Thoracic aorta (tissue), 2 donors: ENCODE data around the gene ADM. TPM values are rescaled to one million over a fixed set of nuclear protein-coding genes. Genes with fewer than 3 reads are reported as not detected.

Experiments
- ATAC-seq: fragments of 150-250 bp; one replicate; pipeline ENCODE4 v1.8.0; 2017; ENCODE audit warnings: low read depth; ENCODE audit not compliant: insufficient number of reproducible peaks, low FRiP score
- DNase-seq: peaks from one replicate; pipeline ENCODE4 v3.0.0-alpha.2; 2020; ENCODE audit warnings: low spot score
- H3K27ac ChIP-seq, 2 donors: fragments of 200-600 bp; sonication (generic); 1 replicate in 1 of 2; 2 replicates in 1 of 2; pipeline ENCODE4 v1.5.1; 2016; ENCODE audit warnings: mild to moderate bottlenecking in 2 of 2, moderate library complexity in 2 of 2
- H3K27me3 ChIP-seq: fragments of 200-600 bp; sonication (generic); replicated peaks from 2 replicates; pipeline ENCODE4 v1.6.0; 2016; ENCODE audit warnings: mild to moderate bottlenecking; ENCODE audit not compliant: insufficient read depth
- H3K36me3 ChIP-seq: fragments of 200-600 bp; sonication (generic); one replicate; pipeline ENCODE4 v1.5.1; 2016
- H3K4me1 ChIP-seq, 2 donors: fragments of 200-600 bp; sonication (generic); 1 replicate in 1 of 2; 2 replicates in 1 of 2; pipeline versions ENCODE4 v1.5.1 to v1.6.0; 2016; ENCODE audit warnings: low read depth in 2 of 2, mild to moderate bottlenecking in 1 of 2; ENCODE audit not compliant: control insufficient read depth in 1 of 2
- H3K4me3 ChIP-seq: fragments of 200-600 bp; sonication (generic); 2 replicates; pipeline ENCODE4 v1.5.1; 2016; ENCODE audit warnings: mild to moderate bottlenecking
- H3K9me3 ChIP-seq: fragments of 200-600 bp; sonication (generic); 2 replicates; pipeline ENCODE4 v1.5.1; 2016
- total RNA-seq, 2 donors: library from RNA; depleted of rRNA; stranded (reverse); fragments of >200 nt; gene quantifications; one replicate each; pipeline versions ENCODE4 v1.1.0 to v1.2.3, GENCODE V29; 2016
- TF ChIP-seq, protein P1 (sequence below): fragments of 200-600 bp; sonication (generic); IDR thresholded peaks from one replicate; pipeline ENCODE4 v1.5.1; 2019; ENCODE audit warnings: antibody characterized with exemption

ADM gene
- total RNA-seq, 2 donors from 2014 or later = 50.0 to 193 TPM

DNA sequence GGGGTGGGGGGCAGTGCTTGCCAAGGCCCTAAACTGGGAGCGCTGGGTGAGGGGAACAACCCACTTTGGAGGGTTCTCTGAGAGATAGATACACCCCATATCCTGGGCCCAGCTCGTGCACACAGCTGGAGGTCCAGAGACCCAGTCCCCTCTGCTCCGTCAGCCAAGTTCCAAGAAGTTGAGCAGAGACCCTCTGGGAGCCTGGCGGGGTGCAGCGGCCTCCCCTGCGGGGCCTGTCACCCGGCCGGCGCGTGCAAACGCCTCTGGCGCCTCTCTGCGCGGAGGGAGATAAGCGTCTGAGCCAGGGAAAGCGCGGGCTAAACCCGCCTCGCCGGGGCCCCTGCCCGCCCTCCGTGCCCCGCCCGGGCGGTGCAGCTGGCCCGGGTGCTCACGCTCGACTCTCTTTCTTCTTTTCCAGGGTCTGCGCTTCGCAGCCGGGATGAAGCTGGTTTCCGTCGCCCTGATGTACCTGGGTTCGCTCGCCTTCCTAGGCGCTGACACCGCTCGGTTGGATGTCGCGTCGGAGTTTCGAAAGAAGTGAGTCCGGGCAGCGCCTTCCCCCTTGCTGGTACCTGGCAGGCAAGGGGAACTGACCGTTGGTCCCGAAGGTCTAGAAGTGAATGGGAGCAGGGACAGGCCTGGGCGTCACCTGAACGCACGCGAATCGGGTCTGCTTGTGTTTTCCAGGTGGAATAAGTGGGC is 540 bp downstream of the ADM start:
- H3K27me3 ChIP-seq = no peaks in the 10 kb centered on the region
- no peaks in the 10 kb centered on the region for H3K9me3 ChIP-seq
- peak overlapping the region; percentile 46 to 56 for H3K27ac ChIP-seq
- H3K4me3 ChIP-seq = peak overlapping the region; percentile 90
- DNase-seq (no peak), ATAC-seq (no peak)
- TF ChIP-seq, protein P1, sequence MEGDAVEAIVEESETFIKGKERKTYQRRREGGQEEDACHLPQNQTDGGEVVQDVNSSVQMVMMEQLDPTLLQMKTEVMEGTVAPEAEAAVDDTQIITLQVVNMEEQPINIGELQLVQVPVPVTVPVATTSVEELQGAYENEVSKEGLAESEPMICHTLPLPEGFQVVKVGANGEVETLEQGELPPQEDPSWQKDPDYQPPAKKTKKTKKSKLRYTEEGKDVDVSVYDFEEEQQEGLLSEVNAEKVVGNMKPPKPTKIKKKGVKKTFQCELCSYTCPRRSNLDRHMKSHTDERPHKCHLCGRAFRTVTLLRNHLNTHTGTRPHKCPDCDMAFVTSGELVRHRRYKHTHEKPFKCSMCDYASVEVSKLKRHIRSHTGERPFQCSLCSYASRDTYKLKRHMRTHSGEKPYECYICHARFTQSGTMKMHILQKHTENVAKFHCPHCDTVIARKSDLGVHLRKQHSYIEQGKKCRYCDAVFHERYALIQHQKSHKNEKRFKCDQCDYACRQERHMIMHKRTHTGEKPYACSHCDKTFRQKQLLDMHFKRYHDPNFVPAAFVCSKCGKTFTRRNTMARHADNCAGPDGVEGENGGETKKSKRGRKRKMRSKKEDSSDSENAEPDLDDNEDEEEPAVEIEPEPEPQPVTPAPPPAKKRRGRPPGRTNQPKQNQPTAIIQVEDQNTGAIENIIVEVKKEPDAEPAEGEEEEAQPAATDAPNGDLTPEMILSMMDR = no peak
- no peaks in the 10 kb centered on the region for H3K36me3 ChIP-seq
- H3K4me1 ChIP-seq = peaks cover 12 to 65% of the 10 kb centered on the region in 2 donors

DNA sequence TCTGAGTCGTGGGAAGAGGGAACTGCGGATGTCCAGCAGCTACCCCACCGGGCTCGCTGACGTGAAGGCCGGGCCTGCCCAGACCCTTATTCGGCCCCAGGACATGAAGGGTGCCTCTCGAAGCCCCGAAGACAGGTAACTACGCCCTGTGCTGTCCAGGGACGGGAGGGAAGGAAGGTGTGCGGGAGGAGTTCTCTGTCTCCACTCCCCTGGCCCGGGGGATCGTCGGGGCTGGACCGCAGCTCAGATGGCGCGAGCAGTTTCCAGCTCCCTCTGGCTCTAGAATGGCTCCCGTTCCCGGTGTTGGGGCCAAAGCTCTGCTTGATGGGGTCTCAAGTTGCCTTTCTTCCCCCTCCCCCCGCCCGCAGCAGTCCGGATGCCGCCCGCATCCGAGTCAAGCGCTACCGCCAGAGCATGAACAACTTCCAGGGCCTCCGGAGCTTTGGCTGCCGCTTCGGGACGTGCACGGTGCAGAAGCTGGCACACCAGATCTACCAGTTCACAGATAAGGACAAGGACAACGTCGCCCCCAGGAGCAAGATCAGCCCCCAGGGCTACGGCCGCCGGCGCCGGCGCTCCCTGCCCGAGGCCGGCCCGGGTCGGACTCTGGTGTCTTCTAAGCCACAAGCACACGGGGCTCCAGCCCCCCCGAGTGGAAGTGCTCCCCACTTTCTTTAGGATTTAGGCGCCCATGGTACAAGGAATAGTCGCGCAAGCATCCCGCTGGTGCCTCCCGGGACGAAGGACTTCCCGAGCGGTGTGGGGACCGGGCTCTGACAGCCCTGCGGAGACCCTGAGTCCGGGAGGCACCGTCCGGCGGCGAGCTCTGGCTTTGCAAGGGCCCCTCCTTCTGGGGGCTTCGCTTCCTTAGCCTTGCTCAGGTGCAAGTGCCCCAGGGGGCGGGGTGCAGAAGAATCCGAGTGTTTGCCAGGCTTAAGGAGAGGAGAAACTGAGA is 1.4 kb downstream of the ADM start:
- Histone ChIP-seq H3K27ac (peak overlapping the region in 1 of 2 donors; percentile 56), H3K4me1 (peaks cover 12 to 65% of the 10 kb centered on the region in 2 donors), H3K36me3 (no peaks in the 10 kb centered on the region), H3K27me3 (no peaks in the 10 kb centered on the region), H3K9me3 (no peaks in the 10 kb centered on the region), H3K4me3 (peak overlapping the region; percentile 90)
- ATAC-seq (no peak), DNase-seq (no peak)
- TF ChIP-seq, protein P1 = no peak

DNA sequence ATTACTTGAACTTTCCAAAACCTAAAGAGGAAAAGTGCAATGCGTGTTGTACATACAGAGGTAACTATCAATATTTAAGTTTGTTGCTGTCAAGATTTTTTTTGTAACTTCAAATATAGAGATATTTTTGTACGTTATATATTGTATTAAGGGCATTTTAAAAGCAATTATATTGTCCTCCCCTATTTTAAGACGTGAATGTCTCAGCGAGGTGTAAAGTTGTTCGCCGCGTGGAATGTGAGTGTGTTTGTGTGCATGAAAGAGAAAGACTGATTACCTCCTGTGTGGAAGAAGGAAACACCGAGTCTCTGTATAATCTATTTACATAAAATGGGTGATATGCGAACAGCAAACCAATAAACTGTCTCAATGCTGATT is 2.1 kb downstream of the ADM start:
- Histone ChIP-seq H3K4me3 (peak overlapping the region; percentile 90), H3K9me3 (no peaks in the 10 kb centered on the region), H3K4me1 (peaks cover 12 to 63% of the 10 kb centered on the region in 2 donors), H3K36me3 (no peaks in the 10 kb centered on the region), H3K27ac (peak overlapping the region; percentile 46 to 61), H3K27me3 (no peaks in the 10 kb centered on the region)
- no peak for DNase-seq
- no peak for ATAC-seq
- TF ChIP-seq, protein P1 = no peak

DNA sequence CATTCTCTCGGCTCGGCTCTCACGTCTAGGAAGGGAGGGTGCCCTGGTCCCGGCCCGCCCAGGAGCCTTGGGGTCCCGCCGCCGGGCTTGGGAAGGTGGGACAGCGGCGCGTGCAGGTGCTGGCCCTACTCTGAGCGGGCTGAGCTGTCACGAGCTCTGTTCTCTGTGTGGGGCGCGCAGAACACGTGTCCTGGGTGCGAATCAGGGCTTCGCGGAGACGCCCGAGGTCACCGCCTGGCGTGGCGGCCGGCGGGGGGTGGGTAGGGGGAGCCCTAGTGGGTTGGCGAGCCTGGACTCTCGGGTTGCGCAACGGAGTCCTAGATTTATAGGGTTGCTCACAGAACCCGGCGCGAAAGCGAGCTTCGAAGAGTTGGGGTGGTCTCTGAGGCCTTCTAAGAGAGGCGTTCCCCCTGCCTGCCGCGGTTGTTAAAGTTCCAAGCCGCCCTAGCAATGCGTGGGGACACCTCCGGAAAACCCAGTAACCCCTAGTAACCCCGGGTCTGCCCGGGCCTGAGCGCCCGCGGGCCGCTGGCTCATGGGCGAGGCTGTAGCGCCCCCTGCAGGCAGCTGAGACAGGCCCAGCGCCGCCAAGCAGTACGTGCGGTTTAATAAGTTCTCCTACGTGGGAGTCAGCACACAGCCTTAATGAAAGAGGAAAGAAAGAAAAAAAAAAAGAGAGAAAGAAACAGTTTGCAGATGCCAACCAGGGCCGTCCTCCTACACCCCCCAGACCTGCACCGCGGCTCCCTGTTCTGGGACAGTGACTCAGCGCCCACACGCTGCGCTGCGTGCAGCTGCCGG is 2.7 kb downstream of the ADM start:
- Histone ChIP-seq H3K9me3 (no peaks in the 10 kb centered on the region), H3K27me3 (no peaks in the 10 kb centered on the region), H3K4me1 (peaks cover 12 to 59% of the 10 kb centered on the region in 2 donors), H3K27ac (peak overlapping the region; percentile 46 to 61), H3K36me3 (no peaks in the 10 kb centered on the region), H3K4me3 (peak overlapping the region; percentile 90)
- ATAC-seq (peak; percentile 58), DNase-seq (peak; percentile 60)
- TF ChIP-seq, protein P1 = peak; percentile 99
